Kidney tubule cell (primary cell): ENCODE data around the gene CDKAL1.

Source experiments
- DNase-seq: peaks from one replicate; pipeline ENCODE4 v3.0.0-alpha.2; 2018; ENCODE audit warnings: low spot score

The CDKAL1 gene

DNA sequence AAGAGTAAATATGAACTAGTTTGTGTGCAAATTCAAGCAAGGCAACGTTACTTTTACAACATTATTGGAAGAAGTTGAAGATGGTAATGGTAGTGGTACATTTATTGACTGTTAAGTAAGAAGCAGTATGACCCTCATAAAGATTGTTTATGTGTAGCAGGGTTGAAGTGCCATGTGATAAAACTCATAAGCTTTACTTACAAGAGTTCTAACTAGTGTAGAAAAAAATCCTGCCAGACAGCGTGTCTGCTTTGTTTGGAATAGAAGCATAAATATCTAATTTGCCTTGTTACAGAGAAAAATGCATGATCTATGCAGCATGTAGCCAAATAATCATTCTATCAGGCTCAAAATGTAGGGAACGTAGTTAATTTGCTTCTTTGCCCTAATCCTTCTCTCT is 608.5 kb downstream of the CDKAL1 start:
- DNase-seq: no peak

DNA sequence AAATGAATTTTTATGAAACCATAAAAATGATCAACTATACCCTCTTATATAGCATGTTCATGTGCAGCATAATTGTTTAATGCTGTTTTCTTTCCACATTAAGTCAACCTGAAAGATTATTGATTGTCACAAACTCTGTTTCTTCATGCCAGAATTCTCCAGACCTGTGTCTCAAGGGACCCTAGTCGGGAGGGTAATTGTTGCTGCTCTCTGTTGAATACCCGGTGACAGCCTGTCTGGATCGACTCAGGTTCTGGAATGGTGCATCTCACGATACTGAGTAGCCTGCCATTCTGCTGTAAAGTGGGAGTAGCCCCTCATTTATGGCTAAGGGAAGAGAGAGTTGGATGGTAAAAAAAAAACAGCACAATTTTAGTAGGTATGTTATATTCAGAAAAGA is 609.4 kb downstream of the CDKAL1 start:
- no peak for DNase-seq

DNA sequence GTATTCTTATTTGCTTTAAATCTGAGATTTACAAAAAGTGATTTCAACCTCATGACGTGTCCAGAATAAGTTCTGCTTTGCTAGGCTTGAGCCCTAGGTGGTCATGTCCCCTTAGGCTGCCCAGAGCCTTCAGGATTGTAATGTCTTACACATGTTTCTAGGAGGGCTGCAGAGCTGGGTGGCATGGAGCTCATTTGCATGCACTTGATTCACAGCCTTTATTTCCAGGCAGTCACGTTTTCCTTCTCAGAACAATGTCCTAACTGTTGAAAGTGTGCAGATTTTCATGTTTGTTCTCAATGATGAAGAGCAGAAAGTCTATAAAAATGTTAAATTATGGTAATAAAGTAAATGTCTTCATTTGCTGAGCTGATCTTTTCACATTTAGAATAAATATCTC is 610.7 kb downstream of the CDKAL1 start:
- DNase-seq: no peak

DNA sequence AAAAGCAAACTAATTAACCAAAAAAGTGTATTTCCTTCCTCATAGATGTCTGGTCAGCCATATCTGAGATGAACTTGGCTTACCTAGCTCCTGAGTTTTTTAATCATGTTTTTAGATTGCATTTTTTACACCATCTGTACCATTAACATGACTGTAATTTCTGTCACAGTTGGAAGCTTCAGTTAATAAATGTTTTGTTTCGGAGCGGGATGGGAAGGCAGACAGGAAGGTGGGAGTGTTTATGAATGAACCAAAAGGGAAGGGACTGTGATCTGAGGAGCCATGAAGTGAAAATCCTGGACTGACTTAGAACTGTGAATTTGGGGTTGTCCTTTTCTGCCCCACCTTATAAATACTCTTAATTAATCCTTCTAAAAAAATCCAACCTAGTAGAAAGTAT is 613.7 kb downstream of the CDKAL1 start:
- peak; percentile 34 for DNase-seq

DNA sequence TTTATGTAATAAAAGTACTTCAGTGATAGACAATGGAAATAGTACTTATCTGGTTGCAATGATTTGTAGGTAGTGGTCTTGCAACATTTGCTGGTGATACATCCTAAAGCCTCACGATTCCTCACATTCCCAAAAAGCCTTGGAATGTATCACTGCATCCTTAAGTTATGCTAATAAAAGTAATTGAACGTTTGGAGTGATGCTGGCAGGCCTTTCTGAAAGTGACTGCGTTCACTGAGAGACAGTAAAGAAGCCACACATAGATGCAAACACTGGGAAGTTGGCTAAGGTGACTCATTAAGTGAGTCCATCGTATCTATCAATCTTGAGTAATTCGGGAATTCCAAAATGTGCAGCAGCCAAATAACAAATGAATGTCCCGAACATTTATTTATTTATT is 615.2 kb downstream of the CDKAL1 start:
- DNase-seq: peak; percentile 20

DNA sequence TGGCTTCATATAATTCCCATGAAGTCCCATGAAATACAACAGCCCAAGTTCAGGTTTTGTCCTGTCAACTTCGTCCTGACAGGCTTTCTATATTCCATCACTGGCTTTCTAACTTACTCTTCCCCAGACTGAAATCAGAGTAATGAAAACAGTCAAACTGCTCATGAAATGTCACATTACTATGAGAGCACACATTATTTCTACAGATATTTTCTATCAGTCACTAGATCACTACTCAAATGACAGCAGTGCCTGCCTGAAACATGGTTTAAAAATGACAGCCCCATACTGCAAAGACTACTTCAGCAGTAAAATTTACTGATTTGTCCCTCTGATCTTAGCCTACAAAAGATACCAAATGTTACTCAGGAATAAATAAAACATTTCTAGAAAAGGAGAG is 616.4 kb downstream of the CDKAL1 start:
- DNase-seq: no peak

DNA sequence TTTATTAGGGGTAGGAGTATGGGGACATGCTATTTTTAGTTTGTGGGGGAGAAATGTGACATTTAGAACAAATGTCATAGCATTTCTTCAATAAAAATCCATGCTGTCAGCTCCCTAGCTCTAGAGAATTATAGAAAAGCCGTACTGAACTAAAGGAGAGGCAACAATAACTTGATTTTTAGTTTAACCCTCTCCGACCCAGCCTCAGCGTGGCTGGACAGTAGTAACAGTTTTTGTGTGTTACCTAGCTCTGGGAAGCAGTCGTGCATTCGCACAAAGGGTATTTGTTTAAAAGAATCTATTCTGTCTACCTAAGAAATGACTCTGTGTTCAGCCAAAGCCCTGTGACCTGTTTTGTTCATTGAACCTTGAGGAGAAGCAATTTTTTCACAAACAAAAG is 616.9 kb downstream of the CDKAL1 start:
- DNase-seq: peak; percentile 31

DNA sequence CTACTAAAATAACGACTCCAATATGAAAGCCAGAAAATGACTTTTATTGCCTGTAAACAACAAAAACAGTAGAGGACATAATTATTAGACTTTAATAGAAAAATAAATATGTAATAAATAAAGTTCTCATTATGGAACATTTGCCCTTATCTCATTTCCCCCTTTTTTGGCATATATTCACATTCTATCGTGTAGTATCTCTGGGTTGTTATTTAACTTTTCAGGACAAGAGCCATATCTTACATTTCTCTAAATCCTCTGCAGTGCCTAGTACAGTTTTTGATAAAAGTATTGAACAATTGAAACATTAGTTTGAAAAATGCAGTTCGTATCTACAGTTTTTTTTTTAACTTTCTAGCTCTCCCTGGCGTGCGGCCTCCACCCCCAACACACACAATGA is 617.3 kb downstream of the CDKAL1 start:
- no peak for DNase-seq

DNA sequence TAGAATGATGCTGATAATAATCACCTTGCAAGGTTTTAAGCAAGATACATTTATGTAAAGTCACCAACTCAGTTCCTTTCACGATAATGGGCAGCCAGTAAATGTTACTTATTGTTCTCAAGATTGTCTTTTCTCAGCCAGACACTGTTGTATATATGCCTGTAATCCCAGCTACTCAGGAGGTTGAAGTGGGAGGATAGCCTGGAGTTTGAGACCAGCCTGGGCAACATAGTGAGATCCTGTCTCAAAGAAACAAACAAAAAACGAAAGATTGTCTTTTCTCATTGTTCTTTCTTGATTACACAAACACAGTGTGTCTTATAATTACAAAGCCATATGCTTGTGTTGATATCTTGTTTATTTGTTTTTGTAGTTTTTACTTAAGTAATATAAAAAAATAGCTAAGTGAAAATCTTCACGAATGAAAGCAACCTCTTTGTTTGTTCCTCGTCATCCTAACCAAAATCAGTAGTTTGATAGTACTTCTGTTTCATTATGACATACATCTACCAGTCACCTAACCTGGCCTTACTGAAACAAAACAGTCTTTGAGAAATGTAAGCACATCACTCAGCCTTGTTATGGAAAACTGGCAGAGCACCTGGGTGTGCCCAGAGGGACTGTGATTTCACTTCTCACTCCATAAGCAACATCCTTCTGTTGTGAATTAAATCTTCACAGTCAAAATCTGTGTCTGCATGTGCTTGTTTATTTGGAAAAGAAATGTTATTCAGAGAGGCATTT is 623.1 kb downstream of the CDKAL1 start:
- DNase-seq: no peak

DNA sequence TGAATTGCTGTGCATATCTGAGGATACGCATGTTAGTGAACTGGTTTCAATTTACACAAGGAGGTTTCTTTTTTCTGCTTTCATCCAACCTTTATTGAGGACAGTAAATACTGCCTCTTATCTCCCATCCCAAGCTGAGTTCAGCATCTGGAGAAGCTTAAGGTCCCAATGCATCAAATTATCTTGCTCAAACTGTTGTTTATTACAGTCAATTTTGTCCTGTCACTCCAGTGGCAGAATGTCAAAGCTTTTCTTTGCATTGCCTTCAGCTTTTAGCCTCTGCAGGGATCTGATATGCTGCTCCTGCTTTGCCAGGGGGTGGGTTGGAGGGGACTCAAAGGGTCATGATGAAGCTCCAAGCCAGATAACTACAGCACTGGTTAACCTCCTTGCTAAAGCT is 623.9 kb downstream of the CDKAL1 start:
- no peak for DNase-seq

DNA sequence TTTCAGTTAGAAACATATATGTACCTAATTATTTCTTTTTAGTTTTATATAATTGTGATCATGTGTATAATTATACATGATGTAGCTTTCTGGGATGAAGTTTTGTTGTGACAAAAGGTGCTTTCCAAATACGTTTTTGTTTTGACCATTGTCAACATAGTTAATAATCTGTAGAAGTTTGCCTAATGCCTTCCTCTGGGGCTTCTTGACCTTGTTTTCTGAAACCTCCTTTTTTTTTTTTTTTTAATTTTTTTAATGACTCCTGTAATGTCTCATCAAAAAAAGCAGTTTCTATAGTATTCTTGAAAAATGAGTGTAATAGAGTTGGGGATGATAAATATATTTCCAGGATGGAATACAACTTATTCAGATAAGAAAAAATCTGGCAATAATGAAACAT is 624.6 kb downstream of the CDKAL1 start:
- no peak for DNase-seq

DNA sequence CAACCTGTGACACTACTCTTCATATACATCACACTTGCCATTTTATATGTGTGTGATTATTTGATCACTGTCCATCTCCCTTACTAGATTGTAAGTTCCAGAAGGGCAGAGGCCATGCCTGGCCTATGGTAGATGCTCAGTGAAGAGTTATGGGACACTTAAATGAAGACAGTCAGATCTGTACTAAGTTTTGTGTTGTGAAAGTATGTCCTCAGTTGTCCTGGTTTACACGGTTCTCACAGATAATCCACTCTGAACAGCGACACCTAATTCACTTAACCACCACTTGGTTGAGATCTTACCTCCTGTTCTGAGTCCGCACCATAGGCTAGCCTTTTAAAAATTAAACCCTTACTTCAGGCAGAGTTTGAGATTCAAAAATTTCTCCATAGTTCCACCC is 625.2 kb downstream of the CDKAL1 start:
- DNase-seq: no peak

DNA sequence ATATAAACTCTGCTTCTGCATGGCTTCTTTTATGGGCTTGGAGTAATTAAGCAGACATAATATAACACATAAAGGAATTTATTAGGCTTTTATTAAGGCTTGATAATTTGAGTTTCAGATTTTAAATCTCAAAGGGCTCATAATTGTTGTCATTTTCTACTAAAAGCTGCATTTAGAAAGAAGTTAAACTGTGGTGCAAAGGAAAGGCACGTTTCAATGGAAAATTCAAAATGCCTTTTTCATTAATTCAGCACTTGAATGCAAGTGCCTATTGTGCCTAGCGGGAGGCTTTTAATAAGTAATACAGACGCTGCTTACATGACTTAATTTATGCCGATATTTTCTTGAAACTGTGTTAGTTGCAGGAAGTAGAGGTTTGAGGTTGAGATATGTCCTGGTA is 627.5 kb downstream of the CDKAL1 start:
- no peak for DNase-seq

DNA sequence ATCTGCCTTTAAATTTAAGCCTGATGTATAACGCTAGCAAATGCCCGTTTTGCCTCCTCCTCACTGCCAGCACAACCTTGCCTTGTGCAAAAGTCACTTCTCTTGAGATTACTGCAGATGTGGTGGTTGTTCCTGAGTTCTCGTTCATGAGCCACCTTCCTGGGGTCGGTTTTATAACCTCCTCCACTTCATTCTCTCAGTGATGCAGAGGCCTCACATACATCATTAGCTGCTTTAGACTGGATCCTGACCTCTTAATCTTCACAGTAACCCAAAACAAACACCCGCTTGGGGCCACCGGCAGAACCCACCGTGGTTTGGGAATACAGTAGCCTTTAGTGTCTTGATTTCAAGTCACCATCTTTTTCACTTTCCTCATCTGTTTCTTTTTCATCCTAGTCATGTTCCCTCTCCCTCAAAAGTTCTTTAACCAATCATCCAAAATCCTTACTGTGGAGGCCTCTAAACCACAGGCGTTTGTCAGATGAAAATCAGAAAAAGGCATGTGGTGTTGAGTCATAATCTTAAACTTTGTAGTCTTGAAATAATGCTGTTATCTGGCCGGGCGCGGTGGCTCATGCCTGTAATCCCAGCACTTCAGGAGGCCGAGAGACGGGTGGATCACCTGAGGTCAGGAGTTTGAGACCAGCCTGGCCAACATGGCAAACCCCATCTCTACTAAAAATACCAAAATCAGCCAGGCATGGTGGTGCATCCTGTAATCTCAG is 629.0 kb downstream of the CDKAL1 start:
- DNase-seq: peak; percentile 14

DNA sequence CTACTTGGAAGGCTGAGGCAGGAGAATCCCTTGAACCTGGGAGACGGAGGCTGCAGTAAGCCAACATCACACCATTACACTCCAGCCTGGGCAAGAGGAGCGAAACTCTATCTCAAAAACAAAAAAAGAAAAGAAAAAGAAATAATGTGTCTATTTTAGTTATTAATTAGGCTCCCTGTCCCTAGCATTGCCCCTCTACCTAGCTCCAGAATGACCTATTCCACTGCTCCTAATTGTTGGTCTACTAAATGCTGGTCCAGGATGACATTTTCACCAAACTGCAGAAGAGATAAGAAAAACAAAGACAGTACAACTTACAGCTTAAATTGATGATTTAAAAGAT is 629.6 kb downstream of the CDKAL1 start:
- no peak for DNase-seq

DNA sequence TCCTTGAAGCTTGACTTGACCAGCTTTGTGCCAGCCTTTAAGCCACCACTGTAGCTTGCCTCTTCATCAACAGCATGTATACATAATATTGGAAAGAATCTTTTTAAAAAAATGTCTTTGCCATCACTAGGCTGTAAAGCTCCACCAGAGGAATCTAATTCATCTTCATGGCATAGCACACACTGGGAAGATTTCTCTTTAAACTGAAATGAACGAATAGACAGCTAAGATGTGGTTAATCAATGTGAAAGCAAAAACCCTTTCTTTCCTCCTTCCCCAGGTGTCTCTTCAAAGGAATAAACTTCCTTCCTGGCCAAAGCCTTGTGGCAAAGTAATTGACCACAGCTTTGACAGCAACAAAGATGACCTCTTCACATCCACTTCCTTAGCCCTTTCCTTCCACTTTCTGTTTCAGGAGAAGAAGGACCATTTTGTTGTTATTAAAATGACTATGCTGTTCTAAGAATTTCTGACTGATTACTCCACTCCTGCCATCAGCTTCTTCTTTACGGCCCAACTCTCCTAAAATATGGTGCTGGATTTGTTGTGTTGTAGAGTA is 630.6 kb downstream of the CDKAL1 start:
- DNase-seq: peak; percentile 49

DNA sequence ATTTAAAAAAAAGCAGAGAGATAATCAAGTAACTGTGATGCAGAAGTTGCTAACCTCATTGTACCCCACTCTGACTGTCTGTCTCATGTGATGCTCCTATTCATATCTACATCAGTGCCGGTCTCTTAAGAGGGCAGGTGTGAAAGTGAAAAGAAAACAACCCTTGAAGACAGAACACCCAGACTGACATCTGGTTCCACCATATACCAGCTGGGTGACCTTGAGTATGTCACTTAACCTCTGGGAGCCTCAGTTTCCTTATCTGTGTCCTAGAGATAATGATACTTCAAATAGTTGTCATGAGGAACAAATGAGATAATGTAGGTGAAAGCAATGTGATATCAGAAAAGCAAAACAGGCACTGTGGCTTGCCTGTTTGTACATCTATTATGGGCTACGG is 632.5 kb downstream of the CDKAL1 start:
- no peak for DNase-seq

DNA sequence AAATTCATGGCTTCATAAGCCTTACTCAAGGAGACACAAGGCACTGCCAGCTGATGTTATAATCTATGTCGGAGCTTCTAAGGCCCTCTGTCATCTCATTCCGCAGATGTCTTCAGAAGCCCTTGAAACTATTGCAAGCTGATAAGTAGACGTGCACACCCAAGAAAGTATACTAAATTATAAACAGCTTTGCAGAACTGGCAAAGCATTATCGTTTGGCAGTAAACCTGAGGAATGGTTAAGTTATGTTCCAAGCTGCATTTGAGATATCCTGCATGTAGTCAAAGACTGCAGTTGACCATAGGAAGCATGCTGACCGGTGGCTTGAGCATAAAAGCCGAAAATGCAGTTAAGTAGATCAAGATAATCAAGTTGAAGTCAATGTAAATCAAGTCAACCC is 633.5 kb downstream of the CDKAL1 start:
- DNase-seq: no peak

DNA sequence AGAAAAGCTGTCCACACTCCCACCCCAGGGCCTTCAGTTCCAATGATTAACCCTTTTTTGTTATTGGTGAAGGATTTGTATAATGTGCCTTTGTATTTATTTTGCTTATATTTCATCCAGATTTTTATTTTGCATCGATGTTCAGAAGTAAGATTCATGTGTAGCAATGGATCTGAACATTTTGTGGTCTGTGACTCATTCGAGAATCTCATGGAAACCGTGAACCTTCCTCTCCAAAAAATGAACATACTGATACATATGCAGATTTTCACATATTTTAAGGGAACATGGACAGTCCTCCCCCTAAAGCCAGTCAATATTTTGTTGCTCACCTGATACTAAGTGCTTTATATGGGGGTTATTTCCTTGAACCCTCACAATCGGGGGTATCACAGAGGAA is 637.5 kb downstream of the CDKAL1 start:
- no peak for DNase-seq

DNA sequence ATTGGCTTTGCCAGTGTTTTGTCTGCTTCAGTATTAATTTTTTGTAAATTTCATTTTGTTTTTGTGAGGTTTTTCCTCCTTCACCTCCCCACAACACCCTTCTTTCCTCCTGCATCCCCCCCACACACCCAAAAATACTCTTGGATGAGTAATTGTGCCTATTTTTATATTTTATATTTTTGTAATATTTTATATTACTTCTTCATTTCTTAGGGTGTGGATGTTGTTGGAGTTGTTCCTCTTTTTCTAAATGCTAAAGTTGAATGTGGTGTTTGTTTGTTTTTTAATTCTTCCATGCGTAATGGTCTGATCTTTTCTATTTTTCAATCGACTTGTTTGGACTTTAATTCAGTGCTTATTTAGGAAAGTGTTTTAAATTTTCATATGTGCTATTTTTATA is 638.8 kb downstream of the CDKAL1 start:
- DNase-seq: no peak

DNA sequence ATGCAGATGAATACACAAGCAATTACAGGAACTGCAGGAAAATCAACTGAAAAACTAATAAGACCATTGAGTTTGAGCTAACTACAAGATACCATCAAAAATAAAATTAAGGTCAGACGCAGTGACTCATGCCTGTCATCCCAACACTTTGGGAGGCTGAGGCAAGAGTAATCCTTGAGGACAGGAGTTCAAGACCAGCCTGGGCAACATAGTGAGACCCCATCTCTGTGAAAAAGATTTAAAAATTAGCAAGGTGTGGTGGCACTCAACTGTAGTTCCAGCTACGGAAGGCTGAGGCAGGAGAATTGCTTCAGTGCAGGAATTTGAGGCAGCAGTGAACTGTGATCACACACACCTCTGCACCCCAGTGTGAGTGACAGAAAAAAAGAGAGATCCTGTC is 639.4 kb downstream of the CDKAL1 start:
- no peak for DNase-seq

DNA sequence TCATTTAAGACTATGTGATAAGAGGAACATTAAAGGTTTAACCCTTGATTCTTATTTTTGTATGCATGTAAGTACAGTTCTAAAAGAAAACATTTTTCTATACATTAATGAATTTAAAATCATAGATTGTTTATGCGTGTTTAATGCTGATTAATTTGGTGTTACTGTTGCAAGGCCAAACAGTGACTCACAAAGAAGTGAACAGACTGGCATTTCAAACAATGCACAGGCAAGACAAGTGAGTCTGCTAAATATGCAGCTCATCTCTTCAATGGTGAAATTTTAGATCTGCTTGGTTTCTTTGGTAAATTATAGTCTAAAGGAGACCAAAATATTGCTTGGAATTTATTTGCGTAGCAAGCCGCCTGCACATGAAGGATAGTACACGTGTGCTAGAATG is 641.9 kb downstream of the CDKAL1 start:
- DNase-seq: no peak

DNA sequence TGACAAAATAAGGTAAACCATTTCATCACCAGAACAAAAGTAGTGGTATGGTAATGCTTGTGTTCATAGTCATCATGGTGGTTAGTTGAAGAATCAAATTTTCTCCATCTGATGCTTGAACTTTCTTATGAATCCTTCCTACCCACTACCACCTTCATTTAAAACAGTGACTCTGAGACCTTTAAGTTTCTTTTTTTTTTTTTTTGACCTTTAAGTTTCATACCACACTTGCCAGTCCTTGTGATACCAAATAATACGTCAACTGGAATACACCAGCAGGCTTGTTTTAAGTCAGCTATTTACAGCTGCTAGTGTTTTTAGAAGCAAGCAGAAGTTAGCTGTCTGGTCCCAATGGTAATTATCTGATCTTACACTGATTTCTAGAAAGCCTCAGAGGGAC is 645.9 kb downstream of the CDKAL1 start:
- no peak for DNase-seq
